Ovary (tissue), 9 donors: ENCODE measurements around the gene ARHGEF37. TPM values are rescaled to one million over a fixed set of nuclear protein-coding genes. Genes with fewer than 3 reads are reported as not detected.
"Not testable (repeated sequence)": the region's sequence is repeated elsewhere in the genome, so short reads cannot be mapped to it uniquely, and the experiment has no call there.

ENCODE experiments used
- DNase-seq, 5 donors: peaks; one replicate each; pipeline ENCODE4 v3.0.0-alpha.2; 2019 to 2020
- H3K27ac ChIP-seq, 2 donors: fragments of 200-600 bp; one replicate each; pipeline versions ENCODE4 v1.5.1 to v1.8.0; 2019 to 2022
- H3K27me3 ChIP-seq: fragments of 200-600 bp; one replicate; pipeline ENCODE4 v1.8.0; 2022
- H3K36me3 ChIP-seq: fragments of 200-600 bp; sonication (generic); one replicate; pipeline ENCODE4 v1.5.1; 2019
- H3K4me1 ChIP-seq: one replicate; pipeline ENCODE4 v1.8.1; 2013; ENCODE audit warnings: mild to moderate bottlenecking, moderate library complexity; ENCODE audit not compliant: insufficient read depth
- H3K4me3 ChIP-seq: fragments of 200-600 bp; sonication (generic); one replicate; pipeline ENCODE4 v1.5.1; 2017
- H3K9me3 ChIP-seq, 2 donors: fragments of 200-600 bp in 1 of 2; sonication (generic) in 1 of 2; one replicate each; pipeline versions ENCODE4 v1.5.1 to v1.8.1; 2013 to 2019; ENCODE audit warnings: mild to moderate bottlenecking in 1 of 2, moderate library complexity in 1 of 2
- CTCF ChIP-seq, 3 donors: fragments of 450-650 bp in 2 of 3; fragments of 200-600 bp in 1 of 3; IDR thresholded peaks; one replicate each; pipeline versions ENCODE4 v1.5.1 to v1.8.0; 2016 to 2022; ENCODE audit warnings: antibody characterized with exemption in 3 of 3, mild to moderate bottlenecking in 1 of 3
- EP300 ChIP-seq: sonication (generic); formaldehyde crosslinking; IDR thresholded peaks from one replicate; pipeline ENCODE4 v1.6.1; 2017; ENCODE audit warnings: antibody characterized with exemption
- POLR2A ChIP-seq: fragments of 450-650 bp; IDR thresholded peaks from one replicate; pipeline ENCODE4 v1.6.1; 2017; ENCODE audit warnings: antibody characterized with exemption, mild to moderate bottlenecking, moderate library complexity
- WGBS, 3 donors: extraction: QIAGEN DNeasy Blood & Tissue Kit in 1 of 3; methylation state at CpG; one replicate each; pipeline versions ENCODE4 v1.1.5 to v1.1.7; 2013 to 2017; 5-methylcytosine and 5-hydroxymethylcytosine counted together
- intact Hi-C, 4 donors: fragments of 100-400 bp; cut with DNase I; formaldehyde crosslinking; loops; one replicate each; pipeline versions ENCODE4 v1.11.0 to v1.15.1; 2022 to 2023
- polyA plus RNA-seq, 2 donors: library from polyadenylated mRNA; stranded (reverse); fragments of 200-250 nt in 1 of 2; fragments of 350-450 nt in 1 of 2; fragmentation: Illumina TruSeq in 1 of 2; extraction: RNeasy Lipid Tissue Mini Kit (QIAGEN cat#74804) in 1 of 2; gene quantifications; one replicate each; pipeline ENCODE4 v1.2.3, GENCODE V29; 2013 to 2014
- total RNA-seq, 7 donors: library from RNA; depleted of rRNA in 2 of 7; stranded (reverse); fragments of >200 nt in 2 of 7; fragmentation: NEBNext Ultra II Directional in 3 of 7; extraction: Animal tissue kit (Norgen Biotek cat#: 25700) in 3 of 7; gene quantifications; one replicate each; pipeline versions ENCODE4 v1.1.0 to v1.2.4, GENCODE V29; 2016 to 2023
- donor health status: DM: no; HTN: no; CAD: no; lungs with moderate emphysema.
- donor health status: DM: no; HTN: no; CAD: no.
- donor health status: Bipolar disorder and iron deficiency.
- donor health status: DM: yes; HTN: yes; CAD: no.
- donor health status: DM: no; HTN: no; CAD: no.
- donor health status: DM: yes; HTN: yes; CAD: no.

ARHGEF37 gene
- total and polyA plus RNA-seq, 9 donors: 4.1 to 9.9 (median 6.2) TPM

GRCh38 chr5:149665416-149666175, 84.3 kb downstream of the ARHGEF37 start:
- H3K36me3 ChIP-seq: no peaks in the 10 kb centered on the region
- H3K9me3 ChIP-seq: no peaks in the 10 kb centered on the region
- no peaks in the 10 kb centered on the region for H3K4me1 ChIP-seq
- TF ChIP-seq POLR2A (no peak), CTCF (IDR thresholded peaks at IDR 0.05) (no peak), EP300 (no peak)
- no peak for DNase-seq
- H3K27ac ChIP-seq: no peak overlapping the region
- H3K27me3 ChIP-seq: no peaks in the 10 kb centered on the region
- intact Hi-C loops: no loop called here
- H3K4me3 ChIP-seq: no peak overlapping the region
- WGBS, 3 donors: 56 to 71% (median 64%) methylated on average over 5 of the region's 5 CpGs

- no peak overlapping the region for H3K27ac ChIP-seq
- TF ChIP-seq CTCF (IDR thresholded peaks at IDR 0.05): no peak
- TF ChIP-seq POLR2A: no peak
- TF ChIP-seq EP300: no peak
- no peaks in the 10 kb centered on the region for H3K9me3 ChIP-seq
- H3K27me3 ChIP-seq: no peaks in the 10 kb centered on the region
- no peak overlapping the region for H3K4me3 ChIP-seq
- intact Hi-C loops: no loop called here
- H3K36me3 ChIP-seq: no peaks in the 10 kb centered on the region
- WGBS, 3 donors: 57 to 71% (median 68%) methylated on average over 4 of the region's 4 CpGs
- no peak for DNase-seq
- H3K4me1 ChIP-seq: no peaks in the 10 kb centered on the region
Observed at GRCh38 chr5:149666212-149666852, 85.0 kb downstream of the ARHGEF37 start.

- no peak overlapping the region for H3K4me3 ChIP-seq
- no peaks in the 10 kb centered on the region for H3K36me3 ChIP-seq
- no peaks in the 10 kb centered on the region for H3K4me1 ChIP-seq
- intact Hi-C loops: no loop called here
- no peak overlapping the region for H3K27ac ChIP-seq
- H3K9me3 ChIP-seq: no peaks in the 10 kb centered on the region
- DNase-seq: no peak
- TF ChIP-seq CTCF (IDR thresholded peaks at IDR 0.05) (no peak), POLR2A (no peak), EP300 (no peak)
- WGBS, 3 donors: 30 to 35% (median 31%) methylated on average over 7 of the region's 7 CpGs
- H3K27me3 ChIP-seq: no peaks in the 10 kb centered on the region
Observed at GRCh38 chr5:149667084-149667828, 86.0 kb downstream of the ARHGEF37 start.

- Histone ChIP-seq H3K4me3 (no peak overlapping the region), H3K9me3 (no peaks in the 10 kb centered on the region), H3K36me3 (no peaks in the 10 kb centered on the region), H3K27ac (no peak overlapping the region), H3K4me1 (no peaks in the 10 kb centered on the region), H3K27me3 (no peaks in the 10 kb centered on the region)
- WGBS, 3 donors: 59 to 74% (median 65%) methylated on average over 6 of the region's 6 CpGs
- DNase-seq: no peak
- TF ChIP-seq CTCF (IDR thresholded peaks at IDR 0.05) (no peak), POLR2A (no peak), EP300 (no peak)
- intact Hi-C loops: no loop called here
Observed at GRCh38 chr5:149667829-149668330, 86.6 kb downstream of the ARHGEF37 start.

GRCh38 chr5:149669273-149669672, 88.0 kb downstream of the ARHGEF37 start:
- 76 to 98% (median 78%) methylated on average over 2 to 3 of the region's 3 CpGs for WGBS, 3 donors
- H3K27me3 ChIP-seq, H3K36me3 ChIP-seq, H3K27ac ChIP-seq, DNase-seq, intact Hi-C loops, H3K4me3 ChIP-seq, H3K9me3 ChIP-seq, H3K4me1 ChIP-seq: not testable (repeated sequence)
